ENCODE measurements around the gene FAM219A.
"Not testable (repeated sequence)": the region's sequence is repeated elsewhere in the genome, so short reads cannot be mapped to it uniquely, and the experiment has no call there.

Gene FAM219A

DNA sequence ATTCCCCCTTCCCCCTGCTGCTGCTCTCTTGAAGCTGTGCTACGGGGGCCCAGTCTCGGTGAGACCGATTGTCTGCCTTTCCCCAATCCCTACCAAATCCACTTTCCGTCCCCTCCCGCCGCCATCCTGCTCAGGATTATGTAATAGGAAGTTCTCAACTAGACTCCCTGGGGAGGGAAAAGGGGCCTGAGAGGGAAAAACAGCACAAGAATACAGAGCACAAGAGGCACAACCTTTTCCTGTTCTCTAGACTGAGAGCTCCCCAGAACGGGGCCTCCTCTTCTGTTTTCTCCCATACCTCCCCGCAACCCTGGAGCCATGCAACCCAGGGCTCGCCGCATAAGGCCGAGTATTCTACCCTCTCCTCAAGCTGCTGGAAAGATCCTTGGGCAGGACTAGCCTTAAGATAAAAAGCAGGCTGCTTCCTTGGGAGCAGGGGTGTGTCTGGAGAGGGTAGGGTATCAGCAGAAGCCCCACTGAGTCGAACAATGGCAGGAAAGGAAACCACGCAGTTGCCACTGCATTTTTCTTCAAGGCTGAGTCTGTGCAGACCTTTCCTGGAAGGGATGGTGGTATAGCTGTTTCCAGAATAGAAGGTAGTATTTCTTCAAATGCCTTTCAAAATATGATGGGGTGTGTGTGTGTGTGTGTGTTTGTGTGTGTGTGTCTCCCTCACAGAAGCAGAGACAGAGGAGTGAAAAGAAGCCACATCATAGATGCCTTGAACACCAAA, 94.6 kb downstream of the FAM219A start:
- TF ChIP-seq, protein P1, sequence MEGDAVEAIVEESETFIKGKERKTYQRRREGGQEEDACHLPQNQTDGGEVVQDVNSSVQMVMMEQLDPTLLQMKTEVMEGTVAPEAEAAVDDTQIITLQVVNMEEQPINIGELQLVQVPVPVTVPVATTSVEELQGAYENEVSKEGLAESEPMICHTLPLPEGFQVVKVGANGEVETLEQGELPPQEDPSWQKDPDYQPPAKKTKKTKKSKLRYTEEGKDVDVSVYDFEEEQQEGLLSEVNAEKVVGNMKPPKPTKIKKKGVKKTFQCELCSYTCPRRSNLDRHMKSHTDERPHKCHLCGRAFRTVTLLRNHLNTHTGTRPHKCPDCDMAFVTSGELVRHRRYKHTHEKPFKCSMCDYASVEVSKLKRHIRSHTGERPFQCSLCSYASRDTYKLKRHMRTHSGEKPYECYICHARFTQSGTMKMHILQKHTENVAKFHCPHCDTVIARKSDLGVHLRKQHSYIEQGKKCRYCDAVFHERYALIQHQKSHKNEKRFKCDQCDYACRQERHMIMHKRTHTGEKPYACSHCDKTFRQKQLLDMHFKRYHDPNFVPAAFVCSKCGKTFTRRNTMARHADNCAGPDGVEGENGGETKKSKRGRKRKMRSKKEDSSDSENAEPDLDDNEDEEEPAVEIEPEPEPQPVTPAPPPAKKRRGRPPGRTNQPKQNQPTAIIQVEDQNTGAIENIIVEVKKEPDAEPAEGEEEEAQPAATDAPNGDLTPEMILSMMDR (IDR thresholded peaks at IDR 0.05; ENCODE audit: extremely low read depth, missing control alignments) = no peak
- DNase-seq (ENCODE audit: low spot score) = no peak

DNA sequence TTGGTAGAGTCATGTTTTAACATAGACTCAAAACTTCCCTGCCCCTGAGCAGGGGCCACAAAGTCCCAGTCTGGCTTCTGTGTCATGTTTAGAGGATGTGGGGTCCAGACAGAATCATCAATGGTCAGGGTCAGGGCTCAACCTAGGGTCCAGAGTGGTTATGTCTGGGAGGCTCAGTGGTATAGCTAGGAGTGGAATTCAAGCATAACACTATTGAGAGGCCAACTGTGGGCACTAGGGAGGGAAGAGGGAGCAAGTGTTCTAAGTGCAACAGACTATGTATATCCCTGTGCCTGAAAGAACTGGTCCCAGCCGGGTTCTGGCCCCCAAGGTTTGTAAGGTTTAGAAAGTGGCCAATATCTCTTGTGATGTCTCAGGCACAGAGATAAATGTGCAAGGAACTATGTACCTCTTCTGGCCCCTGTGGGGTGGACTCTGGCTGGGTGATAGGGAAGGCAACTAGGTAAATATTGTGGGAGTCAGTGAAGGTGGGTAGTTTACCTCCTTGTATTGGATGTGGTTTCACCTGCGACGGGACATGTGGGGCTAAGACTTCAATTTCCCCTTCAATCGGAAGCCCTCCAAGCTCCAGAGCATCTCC, 95.7 kb downstream of the FAM219A start:
- DNase-seq (ENCODE audit: low spot score) = no peak
- TF ChIP-seq, protein P1 (IDR thresholded peaks at IDR 0.05; ENCODE audit: extremely low read depth, missing control alignments) = no peak

DNA sequence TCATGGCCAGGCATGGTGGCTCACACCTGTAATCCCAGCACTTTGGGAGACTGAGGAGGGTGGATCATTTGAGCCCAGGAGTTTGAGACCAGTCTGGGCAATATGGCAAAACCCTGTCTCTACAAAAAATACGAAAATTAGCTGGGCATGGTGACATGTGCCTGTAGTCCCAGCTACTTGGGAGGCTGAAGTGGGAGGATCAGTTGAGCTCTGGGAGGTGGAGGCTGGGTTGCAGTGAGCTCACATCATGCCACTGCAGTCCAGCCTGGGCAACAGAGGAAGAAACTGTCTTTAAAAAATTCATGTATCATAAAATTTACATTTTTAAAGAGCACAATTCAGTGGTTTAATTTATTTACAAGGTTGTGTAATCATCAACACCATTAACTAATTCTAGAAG, 105.4 kb downstream of the FAM219A start:
- DNase-seq (ENCODE audit: low spot score) = not testable (repeated sequence)

DNA sequence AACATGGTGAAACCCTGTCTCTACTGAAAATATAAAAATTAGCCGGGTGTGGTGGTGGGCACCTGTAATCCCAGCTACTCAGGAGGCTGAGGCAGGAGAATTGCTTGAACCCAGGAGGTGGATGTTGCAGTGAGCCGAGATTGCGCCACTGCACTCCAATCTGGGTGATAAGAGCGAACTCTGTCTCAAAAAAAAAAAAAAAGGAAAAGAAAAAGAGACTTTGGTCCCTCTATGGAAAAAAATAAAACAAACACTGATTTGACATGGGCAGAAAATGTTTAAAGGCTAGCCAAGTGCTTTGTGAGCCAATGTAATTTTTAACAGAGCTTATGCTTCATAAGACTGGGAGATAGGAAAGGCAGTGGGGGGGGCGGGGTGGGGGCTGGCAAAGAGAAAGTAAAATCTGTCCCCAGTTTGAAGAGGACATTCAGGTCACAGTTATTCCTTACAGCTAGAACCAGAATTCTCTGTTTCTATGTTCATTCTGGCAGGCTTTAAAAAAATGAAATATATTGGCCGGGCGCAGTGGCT, 106.2 kb downstream of the FAM219A start:
- DNase-seq (ENCODE audit: low spot score) = not testable (repeated sequence)

DNA sequence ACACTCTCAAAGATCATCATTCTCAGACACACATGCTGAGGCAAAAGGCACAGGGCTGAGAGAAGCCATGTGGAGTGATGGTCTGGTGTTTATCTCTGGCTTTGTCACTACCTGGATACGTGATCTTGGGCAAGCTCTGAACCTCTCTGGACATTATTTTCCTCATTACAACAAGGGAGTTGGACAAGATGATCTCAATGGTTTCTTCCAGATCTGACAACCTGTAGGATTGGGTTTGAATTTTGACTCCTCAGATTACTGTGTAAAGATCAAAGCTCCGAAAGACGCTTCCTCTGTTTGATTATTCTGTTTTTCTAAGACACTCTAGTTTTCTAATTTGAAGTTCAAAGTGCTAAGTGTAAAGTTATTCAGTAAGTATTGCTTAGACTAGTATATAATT, 109.0 kb downstream of the FAM219A start:
- TF ChIP-seq, protein P1 (IDR thresholded peaks at IDR 0.05; ENCODE audit: extremely low read depth, missing control alignments) = no peak
- DNase-seq (ENCODE audit: low spot score) = no peak

Measured in GM20000 (cell line).